ENCODE data around the gene RAB15.

GRCh38 chr14:64940336-64940910 lies 31.7 kb downstream of the RAB15 start:
- TF ChIP-seq EZH2 (IDR thresholded peaks at IDR 0.05) (no peak), CTCF (IDR thresholded peaks at IDR 0.05 in 2 of 3, conservative IDR thresholded peaks at IDR 0.05 in 1 of 3; ENCODE audit: borderline replicate concordance in 1 of 3, insufficient read depth in 1 of 3, low read depth in 2 of 3, low read length in 2 of 3) (no peak), POLR2A (IDR thresholded peaks at IDR 0.05; ENCODE audit: borderline replicate concordance, extremely low read depth, insufficient read depth, insufficient read length) (no peak), SP1 (IDR thresholded peaks at IDR 0.05; ENCODE audit: low read depth) (no peak), SRF (IDR thresholded peaks at IDR 0.05; ENCODE audit: low read depth) (no peak), MAX (IDR thresholded peaks at IDR 0.05) (no peak), EGR1 (IDR thresholded peaks at IDR 0.05; ENCODE audit: low read depth) (no peak), REST (IDR thresholded peaks at IDR 0.05; ENCODE audit: low read depth) (no peak), RAD21 (IDR thresholded peaks at IDR 0.05; ENCODE audit: low read depth) (no peak), ZBTB33 (IDR thresholded peaks at IDR 0.05; ENCODE audit: extremely low read depth, insufficient replicate concordance, low read length) (no peak), YY1 (IDR thresholded peaks at IDR 0.05; ENCODE audit: extremely low read depth, insufficient replicate concordance, low read depth, low read length) (no peak), CEBPB (IDR thresholded peaks at IDR 0.05; ENCODE audit: low read depth) (no peak), POLR2AphosphoS5 (IDR thresholded peaks at IDR 0.05; ENCODE audit: low read depth, low read length) (no peak), SIN3A (IDR thresholded peaks at IDR 0.05; ENCODE audit: low read depth) (no peak)
